Spleen (tissue), 7 donors: ENCODE data around the gene MCOLN1.
A peak's percentile ranks its signal among the peaks of the same experiment; 100 is the strongest.

Experiments used
- CTCF ChIP-seq, 11 experiments: fragments of 200-600 bp in 7 of 11; fragments of 450-650 bp in 4 of 11; sonication (generic) in 4 of 11; IDR thresholded peaks in 8 of 11; conservative IDR thresholded peaks in 3 of 11; 1 replicate in 7 of 11; 2 replicates in 4 of 11; pipeline versions ENCODE4 v1.4.0 to v1.8.0; 2016 to 2021; ENCODE audit warnings: antibody characterized with exemption in 11 of 11, inconsistent platforms in 4 of 11, mild to moderate bottlenecking in 1 of 11
- POLR2AphosphoS5 ChIP-seq, 3 donors: sonication (generic); formaldehyde crosslinking; IDR thresholded peaks; one replicate each; pipeline ENCODE4 v1.5.1; 2017; ENCODE audit warnings: antibody characterized with exemption in 3 of 3
- donor health status: DM: no; HTN: no; CAD: no; lungs with moderate emphysema.
- donor health status: DM: no; HTN: no; CAD: no.
- donor health status: DM: no; HTN: no; CAD: no.

- peak; percentile 93 to 98 (median 94) for TF ChIP-seq POLR2AphosphoS5 (IDR thresholded peaks at IDR 0.05)
- no peak for TF ChIP-seq CTCF (IDR thresholded peaks at IDR 0.05 in 8 of 11, conservative IDR thresholded peaks at IDR 0.05 in 3 of 11)
Observed at GRCh38 chr19:7533925-7534480, 11.6 kb downstream of the MCOLN1 start.
